Bronchial epithelial cell (primary cell): ENCODE results near the gene ARL3. TPM values are rescaled to one million over a fixed set of nuclear protein-coding genes. Genes with fewer than 3 reads are reported as not detected.

Experiments
- DNase-seq: peaks from one replicate; pipeline ENCODE4 v3.0.0-alpha.2; 2010; ENCODE audit warnings: low read depth
- FAIRE-seq: peaks from 2 replicates; lab custom pipeline; 2011; peaks lifted over from hg19 to GRCh38; lab: Jason Lieb, UNC
- H3K27me3 ChIP-seq: 2 replicates; pipeline ENCODE4 v1.5.1; 2011; ENCODE audit warnings: low read length; ENCODE audit not compliant: control insufficient read depth, insufficient read depth
- H3K36me3 ChIP-seq: 2 replicates; pipeline ENCODE4 v1.5.1; 2011; ENCODE audit warnings: low read length; ENCODE audit not compliant: control insufficient read depth, insufficient read depth
- H3K4me3 ChIP-seq: 2 replicates; pipeline ENCODE4 v1.5.1; 2011; ENCODE audit warnings: mild to moderate bottlenecking, low read depth, low read length, control low read depth
- total RNA-seq: library from RNA; depleted of rRNA; stranded (reverse); fragments of >200 nt; gene quantifications from 2 replicates; pipeline ENCODE4 v1.2.1, GENCODE V29; 2014
- TF ChIP-seq, protein P1 (sequence below): IDR thresholded peaks from 2 replicates; pipeline ENCODE4 v1.5.1; 2011; ENCODE audit warnings: mild to moderate bottlenecking, moderate library complexity, low read length, control low read depth, inconsistent platforms; ENCODE audit not compliant: insufficient read depth, severe bottlenecking

ARL3 gene
- total RNA-seq, 1 donor from 2014 or later: 4.7 TPM

- TF ChIP-seq, protein P1, sequence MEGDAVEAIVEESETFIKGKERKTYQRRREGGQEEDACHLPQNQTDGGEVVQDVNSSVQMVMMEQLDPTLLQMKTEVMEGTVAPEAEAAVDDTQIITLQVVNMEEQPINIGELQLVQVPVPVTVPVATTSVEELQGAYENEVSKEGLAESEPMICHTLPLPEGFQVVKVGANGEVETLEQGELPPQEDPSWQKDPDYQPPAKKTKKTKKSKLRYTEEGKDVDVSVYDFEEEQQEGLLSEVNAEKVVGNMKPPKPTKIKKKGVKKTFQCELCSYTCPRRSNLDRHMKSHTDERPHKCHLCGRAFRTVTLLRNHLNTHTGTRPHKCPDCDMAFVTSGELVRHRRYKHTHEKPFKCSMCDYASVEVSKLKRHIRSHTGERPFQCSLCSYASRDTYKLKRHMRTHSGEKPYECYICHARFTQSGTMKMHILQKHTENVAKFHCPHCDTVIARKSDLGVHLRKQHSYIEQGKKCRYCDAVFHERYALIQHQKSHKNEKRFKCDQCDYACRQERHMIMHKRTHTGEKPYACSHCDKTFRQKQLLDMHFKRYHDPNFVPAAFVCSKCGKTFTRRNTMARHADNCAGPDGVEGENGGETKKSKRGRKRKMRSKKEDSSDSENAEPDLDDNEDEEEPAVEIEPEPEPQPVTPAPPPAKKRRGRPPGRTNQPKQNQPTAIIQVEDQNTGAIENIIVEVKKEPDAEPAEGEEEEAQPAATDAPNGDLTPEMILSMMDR: no peak
- Histone ChIP-seq H3K4me3 (no peak overlapping the region), H3K27me3 (no peaks in the 10 kb centered on the region), H3K36me3 (no peaks in the 10 kb centered on the region)
- DNase-seq: no peak
- FAIRE-seq: no peak
These were observed 22.7 kb downstream of the ARL3 start for GRCh38 chr10:102691285-102692066.

- FAIRE-seq: no peak
- TF ChIP-seq, protein P1: no peak
- no peak for DNase-seq
- Histone ChIP-seq H3K27me3 (no peaks in the 10 kb centered on the region), H3K4me3 (no peak overlapping the region), H3K36me3 (peaks cover 1% of the 10 kb centered on the region)
These were observed 30.5 kb downstream of the ARL3 start for GRCh38 chr10:102683736-102684135.

DNA sequence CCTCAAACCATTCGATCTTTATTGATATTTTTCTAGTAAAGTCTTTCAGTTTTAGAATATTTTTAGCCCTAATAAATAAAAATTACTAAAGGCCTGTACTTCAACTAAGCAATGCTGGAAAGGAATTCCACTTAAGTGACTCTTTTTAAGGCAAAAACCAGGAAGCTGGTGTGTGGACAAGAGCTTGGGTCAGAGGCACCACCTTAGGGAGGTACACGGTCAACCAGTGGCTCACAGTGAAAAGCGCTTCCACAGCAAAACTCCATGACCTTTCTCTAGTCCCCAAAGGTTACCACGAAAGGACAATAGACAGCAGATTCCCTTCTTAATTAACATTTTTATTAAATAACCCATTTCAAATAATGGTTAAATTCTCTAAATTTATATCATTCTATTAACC, 31.2 kb downstream of the ARL3 start:
- H3K36me3 ChIP-seq: peaks cover 1% of the 10 kb centered on the region
- TF ChIP-seq, protein P1: no peak
- FAIRE-seq (no peak), DNase-seq (no peak)
- no peak overlapping the region for H3K4me3 ChIP-seq
- H3K27me3 ChIP-seq: no peaks in the 10 kb centered on the region

DNA sequence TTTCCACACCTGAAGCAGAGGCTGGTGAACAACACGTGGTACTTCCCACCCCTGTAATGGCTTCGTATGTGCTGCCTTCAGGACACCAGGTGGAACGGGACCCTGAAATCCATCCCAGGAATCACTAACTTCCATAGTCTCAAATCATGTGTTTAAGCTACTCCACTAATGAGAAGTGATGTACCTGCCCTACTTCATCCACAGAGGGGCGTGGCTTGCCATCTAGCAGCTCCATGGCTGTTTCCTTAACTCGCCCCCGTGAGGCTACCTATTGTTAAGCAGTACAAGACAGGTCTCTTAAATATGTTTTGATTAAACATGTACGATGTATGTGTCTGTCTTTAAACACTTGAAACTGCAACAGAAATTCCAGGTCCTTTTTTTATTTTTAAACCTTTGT, 31.8 kb downstream of the ARL3 start:
- FAIRE-seq: no peak
- H3K27me3 ChIP-seq: no peaks in the 10 kb centered on the region
- H3K4me3 ChIP-seq: no peak overlapping the region
- TF ChIP-seq, protein P1: no peak
- peaks cover 1% of the 10 kb centered on the region for H3K36me3 ChIP-seq
- peak; percentile 49 for DNase-seq

- Histone ChIP-seq H3K27me3 (no peaks in the 10 kb centered on the region), H3K36me3 (peaks cover 1% of the 10 kb centered on the region), H3K4me3 (no peak overlapping the region)
- no peak for FAIRE-seq
- DNase-seq: no peak
- TF ChIP-seq, protein P1: no peak
These were observed 32.5 kb downstream of the ARL3 start for GRCh38 chr10:102681696-102682095.
